Cerebellar nuclear complex (tissue), 1 donor: Measurements from ENCODE around the gene NRARP.

Experiments used
- DNase-seq, 2 experiments: peaks; one replicate each; lab custom pipeline; 2025; lab: John Stamatoyannopoulos, UW

The NRARP gene

GRCh38 chr9:137310189-137311052, 8.3 kb upstream of the NRARP start:
- DNase-seq: no peak

GRCh38 chr9:137309368-137310188, 7.5 kb upstream of the NRARP start:
- DNase-seq: no peak

GRCh38 chr9:137308057-137308619, 6.1 kb upstream of the NRARP start:
- no peak for DNase-seq

GRCh38 chr9:137307255-137308056, 5.4 kb upstream of the NRARP start:
- no peak for DNase-seq

- DNase-seq: no peak
These were observed 4.8 kb upstream of the NRARP start for GRCh38 chr9:137306850-137307254.

GRCh38 chr9:137306066-137306849, 4.2 kb upstream of the NRARP start:
- no peak for DNase-seq

GRCh38 chr9:137305798-137306065, 3.7 kb upstream of the NRARP start:
- no peak for DNase-seq

- no peak for DNase-seq
These were observed 3.2 kb upstream of the NRARP start for GRCh38 chr9:137305060-137305797.

- no peak for DNase-seq
These were observed 2.5 kb upstream of the NRARP start for GRCh38 chr9:137304383-137305059.

GRCh38 chr9:137303893-137304382, 1.9 kb upstream of the NRARP start:
- no peak for DNase-seq

GRCh38 chr9:137303151-137303892, 1.3 kb upstream of the NRARP start:
- DNase-seq: no peak

GRCh38 chr9:137302449-137303150, 529 bp upstream of the NRARP start:
- DNase-seq: no peak

GRCh38 chr9:137301081-137301947, 757 bp downstream of the NRARP start:
- DNase-seq: no peak

GRCh38 chr9:137300567-137301080, 1.4 kb downstream of the NRARP start:
- no peak for DNase-seq

GRCh38 chr9:137299938-137300337, 2.1 kb downstream of the NRARP start:
- DNase-seq: no peak

GRCh38 chr9:137299203-137299565, 2.9 kb downstream of the NRARP start:
- no peak for DNase-seq
